HepG2 (cell line): ENCODE results near the gene SLC13A3. TPM values are rescaled to one million over a fixed set of nuclear protein-coding genes. Genes with fewer than 3 reads are reported as not detected.

ENCODE experiments used
- ATM ChIP-seq: fragments of 450-650 bp; IDR thresholded peaks from 2 replicates; pipeline ENCODE4 v1.7.1; 2017; ENCODE audit warnings: mild to moderate bottlenecking, borderline replicate concordance
- BRCA1 ChIP-seq: sonication (generic); formaldehyde crosslinking; IDR thresholded peaks from 2 replicates; pipeline ENCODE4 v1.4.0; 2020; ENCODE audit warnings: missing genetic modification reagents
- CEBPG ChIP-seq: IDR thresholded peaks from 2 replicates; pipeline ENCODE4 v1.6.1; 2016
- DDIT3 ChIP-seq: sonication (generic); formaldehyde crosslinking; IDR thresholded peaks from 2 replicates; pipeline ENCODE4 v1.4.0; 2020; ENCODE audit warnings: mild to moderate bottlenecking, missing genetic modification reagents
- ERF ChIP-seq: IDR thresholded peaks from 2 replicates; pipeline ENCODE4 v1.6.1; 2018; ENCODE audit warnings: missing biosample characterization, missing genetic modification reagents
- FIP1L1 ChIP-seq: fragments of 200-400 bp; formaldehyde crosslinking; IDR thresholded peaks from 2 replicates; pipeline ENCODE4 v1.6.1; 2018; ENCODE audit warnings: low read depth, mild to moderate bottlenecking, low read length, moderate library complexity, borderline replicate concordance; ENCODE audit not compliant: insufficient read depth
- GFI1 ChIP-seq: sonication (generic); formaldehyde crosslinking; IDR thresholded peaks from 2 replicates; pipeline ENCODE4 v1.5.0; 2020; ENCODE audit warnings: missing genetic modification reagents, mild to moderate bottlenecking, borderline replicate concordance
- HNF1B ChIP-seq: sonication (generic); formaldehyde crosslinking; IDR thresholded peaks from 2 replicates; pipeline ENCODE4 v1.5.1; 2020; ENCODE audit warnings: mild to moderate bottlenecking, moderate library complexity, missing genetic modification reagents
- HOXA5 ChIP-seq: sonication (generic); formaldehyde crosslinking; IDR thresholded peaks from 2 replicates; pipeline ENCODE4 v1.4.0; 2020; ENCODE audit warnings: missing genetic modification reagents
- KLF13 ChIP-seq: sonication (generic); formaldehyde crosslinking; IDR thresholded peaks from 2 replicates; pipeline ENCODE4 v1.4.0; 2020; ENCODE audit warnings: mild to moderate bottlenecking, missing genetic modification reagents
- MZF1 ChIP-seq: sonication (generic); formaldehyde crosslinking; IDR thresholded peaks from 2 replicates; pipeline ENCODE4 v1.8.1; 2023; ENCODE audit warnings: mild to moderate bottlenecking, missing genetic modification reagents, borderline replicate concordance
- PBX2 ChIP-seq: IDR thresholded peaks from 2 replicates; pipeline ENCODE4 v1.6.1; 2016; ENCODE audit warnings: control low read depth
- RORA ChIP-seq: sonication (generic); formaldehyde crosslinking; IDR thresholded peaks from 2 replicates; pipeline ENCODE4 v1.5.0; 2020; ENCODE audit warnings: mild to moderate bottlenecking, missing genetic modification reagents, moderate library complexity
- SMARCC2 ChIP-seq: fragments of 450-650 bp; IDR thresholded peaks from 2 replicates; pipeline ENCODE4 v1.6.1; 2017; ENCODE audit warnings: antibody characterized with exemption, mild to moderate bottlenecking
- TAF1 ChIP-seq: sonication (generic); formaldehyde crosslinking; IDR thresholded peaks from 2 replicates; pipeline ENCODE4 v1.4.0; 2020; ENCODE audit warnings: missing genetic modification reagents
- TAF15 ChIP-seq: fragments of 200-400 bp; formaldehyde crosslinking; IDR thresholded peaks from one replicate; pipeline ENCODE4 v1.6.1; 2018; ENCODE audit warnings: mild to moderate bottlenecking, low read depth, low read length; ENCODE audit not compliant: poor library complexity, severe bottlenecking
- YEATS4 ChIP-seq: sonication (generic); formaldehyde crosslinking; IDR thresholded peaks from 2 replicates; pipeline ENCODE4 v1.4.0; 2020; ENCODE audit warnings: missing genetic modification reagents, borderline replicate concordance
- ZBTB7A ChIP-seq: sonication (generic); formaldehyde crosslinking; IDR thresholded peaks from 2 replicates; pipeline ENCODE4 v1.8.0; 2022; ENCODE audit warnings: mild to moderate bottlenecking, missing genetic modification reagents
- ZFX ChIP-seq: sonication (generic); formaldehyde crosslinking; IDR thresholded peaks from 2 replicates; pipeline ENCODE4 v1.4.0; 2020; ENCODE audit warnings: mild to moderate bottlenecking, low read depth, missing genetic modification reagents, moderate library complexity
- ZNF10 ChIP-seq: sonication (generic); formaldehyde crosslinking; IDR thresholded peaks from 2 replicates; pipeline ENCODE4 v1.4.0; 2020; ENCODE audit warnings: mild to moderate bottlenecking, low read depth, missing genetic modification reagents, borderline replicate concordance
- ZNF207 ChIP-seq: fragments of 450-650 bp; IDR thresholded peaks from 2 replicates; pipeline ENCODE4 v1.6.1; 2016; ENCODE audit warnings: antibody characterized with exemption, borderline replicate concordance
- ZNF251 ChIP-seq: sonication (generic); formaldehyde crosslinking; IDR thresholded peaks from 2 replicates; pipeline ENCODE4 v1.9.0; 2021; ENCODE audit warnings: mild to moderate bottlenecking, missing genetic modification reagents
- ZNF253 ChIP-seq: sonication (generic); formaldehyde crosslinking; IDR thresholded peaks from 2 replicates; pipeline ENCODE4 v1.8.0; 2022; ENCODE audit warnings: mild to moderate bottlenecking, missing genetic modification reagents, borderline replicate concordance
- ZNF556 ChIP-seq: sonication (generic); formaldehyde crosslinking; IDR thresholded peaks from 2 replicates; pipeline ENCODE4 v1.4.0; 2020; ENCODE audit warnings: mild to moderate bottlenecking, missing genetic modification reagents, borderline replicate concordance
- ZNF567 ChIP-seq: sonication (generic); formaldehyde crosslinking; IDR thresholded peaks from 2 replicates; pipeline ENCODE4 v1.8.1; 2023; ENCODE audit warnings: mild to moderate bottlenecking, missing genetic modification reagents, borderline replicate concordance
- ZNF816 ChIP-seq: sonication (generic); formaldehyde crosslinking; IDR thresholded peaks from 2 replicates; pipeline ENCODE4 v1.8.0; 2022; ENCODE audit warnings: missing genetic modification reagents, mild to moderate bottlenecking, borderline replicate concordance
- ZNF83 ChIP-seq: sonication (generic); formaldehyde crosslinking; IDR thresholded peaks from 2 replicates; pipeline ENCODE4 v1.4.0; 2020; ENCODE audit warnings: missing genetic modification reagents, mild to moderate bottlenecking, borderline replicate concordance
- ZNF878 ChIP-seq: sonication (generic); formaldehyde crosslinking; IDR thresholded peaks from 2 replicates; pipeline ENCODE4 v1.8.1; 2023; ENCODE audit warnings: mild to moderate bottlenecking, missing genetic modification reagents, moderate library complexity
- ZSCAN22 ChIP-seq: sonication (generic); formaldehyde crosslinking; IDR thresholded peaks from 2 replicates; pipeline ENCODE4 v1.4.0; 2020; ENCODE audit warnings: mild to moderate bottlenecking, missing genetic modification reagents
- polyA plus RNA-seq, 8 experiments: library from polyadenylated mRNA; depleted of rRNA in 3 of 8; stranded (reverse) in 7 of 8; unstranded in 1 of 8; fragments of >200 nt; fragmentation: Illumina TruSeq in 4 of 8; extraction: Trizol in 4 of 8; gene quantifications; 2 replicates each; pipeline versions ENCODE4 v1.2.1 to v1.2.3, GENCODE V29; 2011 to 2016; ENCODE audit warnings: low read depth in 4 of 8, missing spikeins in 1 of 8, mixed read lengths in 1 of 8; ENCODE audit not compliant: insufficient read depth in 1 of 8
- total RNA-seq, 5 experiments: library from RNA; depleted of rRNA; stranded (reverse); fragments of >200 nt; fragmentation: Illumina TruSeq; extraction: Trizol; gene quantifications; 2 replicates each; pipeline ENCODE4 v1.2.3, GENCODE V29; 2016; ENCODE audit warnings: low read depth in 1 of 5

The SLC13A3 gene
- total and polyA plus RNA-seq, 2 of the 13 experiments (the other 11 are each of a cell fraction or from before 2014, with no cell fraction given): 66.5 to 76.0 TPM

GRCh38 chr20:46607849-46608497 is 43.3 kb downstream of the SLC13A3 start (continued):
- TF ChIP-seq HOXA5 (no peak), FIP1L1 (no peak), ZNF556 (no peak), YEATS4 (CRISPR knock-in tag) (peak; percentile 55; the same call in 1 of the 2 replicates), ZSCAN22 (CRISPR knock-in tag) (no peak), RORA (CRISPR knock-in tag) (no peak), PBX2 (CRISPR knock-in tag) (no peak), ZNF878 (CRISPR knock-in tag) (no peak), ZNF816 (CRISPR knock-in tag) (peak; percentile 36; the same call in 1 of the 2 replicates), GFI1 (no peak), ZNF253 (CRISPR knock-in tag) (no peak), DDIT3 (CRISPR knock-in tag) (no peak), ATM (no peak), ERF (no peak; the same call in 1 of the 2 replicates), ZNF567 (CRISPR knock-in tag) (no peak), ZBTB7A (no peak), TAF1 (CRISPR knock-in tag) (no peak), ZNF83 (no peak), MZF1 (CRISPR knock-in tag) (no peak), ZFX (CRISPR knock-in tag) (no peak), TAF15 (no peak), CEBPG (CRISPR knock-in tag) (peak; percentile 53; the same call in 1 of the 2 replicates), ZNF251 (CRISPR knock-in tag) (no peak), ZNF10 (CRISPR knock-in tag) (no peak), KLF13 (CRISPR knock-in tag) (no peak), HNF1B (CRISPR knock-in tag) (no peak), SMARCC2 (no peak), BRCA1 (CRISPR knock-in tag) (no peak; the same call in 1 of the 2 replicates), ZNF207 (no peak)
